ENCODE results near the gene LRRC75A.

LRRC75A gene

GRCh38 chr17:16479264-16479663, 12.7 kb downstream of the LRRC75A start:
- Histone ChIP-seq H3K9me3 (no peaks in the 10 kb centered on the region), H3K27me3 (peaks cover 0 to 7% of the 10 kb centered on the region in 2 donors), H3K4me1 (peaks cover 0 to 26% (median 5%) of the 10 kb centered on the region in 4 donors), H3K4me3 (no peak overlapping the region), H3K36me3 (no peaks in the 10 kb centered on the region), H3K27ac (peak overlapping the region; percentile 37 to 70)
- DNase-seq, result no peak
- intact Hi-C loops (cut with DNase I; ENCODE audit: low total_unique reads), result no loop called here
- no peak for TF ChIP-seq CTCF (IDR thresholded peaks at IDR 0.05)

GRCh38 chr17:16478649-16479048, 13.3 kb downstream of the LRRC75A start:
- Histone ChIP-seq H3K4me1 (peaks cover 0 to 25% (median 5%) of the 10 kb centered on the region in 4 donors), H3K27me3 (peaks cover 0 to 7% of the 10 kb centered on the region in 2 donors), H3K4me3 (no peak overlapping the region), H3K36me3 (no peaks in the 10 kb centered on the region), H3K27ac (peak overlapping the region; percentile 37 to 70), H3K9me3 (no peaks in the 10 kb centered on the region)
- DNase-seq, result no peak
- no peak for TF ChIP-seq CTCF (IDR thresholded peaks at IDR 0.05)
- intact Hi-C loops (cut with DNase I; ENCODE audit: low total_unique reads), result no loop called here

GRCh38 chr17:16477666-16478065, 14.3 kb downstream of the LRRC75A start:
- Histone ChIP-seq H3K27me3 (peaks cover 0 to 3% of the 10 kb centered on the region in 2 donors), H3K27ac (peak overlapping the region; percentile 62 to 70), H3K4me3 (no peak overlapping the region), H3K4me1 (peaks cover 0 to 25% (median 5%) of the 10 kb centered on the region in 4 donors), H3K9me3 (no peaks in the 10 kb centered on the region), H3K36me3 (no peaks in the 10 kb centered on the region)
- intact Hi-C loops (cut with DNase I; ENCODE audit: low total_unique reads), result no loop called here
- no peak for TF ChIP-seq CTCF (IDR thresholded peaks at IDR 0.05)
- DNase-seq, result no peak

GRCh38 chr17:16477255-16477654, 14.7 kb downstream of the LRRC75A start:
- peak in 1 of 2 donors; percentile 59 for DNase-seq
- Histone ChIP-seq H3K27ac (peak overlapping the region; percentile 62 to 70), H3K27me3 (peaks cover 0 to under 1% of the 10 kb centered on the region in 2 donors), H3K9me3 (no peaks in the 10 kb centered on the region), H3K4me3 (no peak overlapping the region), H3K4me1 (peaks cover 0 to 25% (median 5%) of the 10 kb centered on the region in 4 donors), H3K36me3 (no peaks in the 10 kb centered on the region)
- intact Hi-C loops (cut with DNase I; ENCODE audit: low total_unique reads), result no loop called here
- no peak for TF ChIP-seq CTCF (IDR thresholded peaks at IDR 0.05)

GRCh38 chr17:16475179-16475704, 16.8 kb downstream of the LRRC75A start:
- no peaks in the 10 kb centered on the region for H3K36me3 ChIP-seq
- no peaks in the 10 kb centered on the region for H3K9me3 ChIP-seq
- no peak overlapping the region for H3K27ac ChIP-seq
- no peaks in the 10 kb centered on the region for H3K27me3 ChIP-seq
- no peak for TF ChIP-seq CTCF (IDR thresholded peaks at IDR 0.05)
- H3K4me1 ChIP-seq, result peaks cover 0 to 25% (median 5%) of the 10 kb centered on the region in 4 donors
- DNase-seq, result no peak
- intact Hi-C loops (cut with DNase I; ENCODE audit: low total_unique reads), result no loop called here
- no peak overlapping the region for H3K4me3 ChIP-seq

Data from tibial artery (tissue), 4 donors.